SIG-M5 treated with dmso at 0.1 percent for 504 hours (cell line): ENCODE results near the gene FAM81B.
"Not testable (repeated sequence)": the region's sequence is repeated elsewhere in the genome, so short reads cannot be mapped to it uniquely, and the experiment has no call there.

Experiments used
- DNase-seq: peaks from one replicate; lab custom pipeline; 2025; ENCODE audit not compliant: unreplicated experiment; lab: John Stamatoyannopoulos, UW

Gene FAM81B, protein sequence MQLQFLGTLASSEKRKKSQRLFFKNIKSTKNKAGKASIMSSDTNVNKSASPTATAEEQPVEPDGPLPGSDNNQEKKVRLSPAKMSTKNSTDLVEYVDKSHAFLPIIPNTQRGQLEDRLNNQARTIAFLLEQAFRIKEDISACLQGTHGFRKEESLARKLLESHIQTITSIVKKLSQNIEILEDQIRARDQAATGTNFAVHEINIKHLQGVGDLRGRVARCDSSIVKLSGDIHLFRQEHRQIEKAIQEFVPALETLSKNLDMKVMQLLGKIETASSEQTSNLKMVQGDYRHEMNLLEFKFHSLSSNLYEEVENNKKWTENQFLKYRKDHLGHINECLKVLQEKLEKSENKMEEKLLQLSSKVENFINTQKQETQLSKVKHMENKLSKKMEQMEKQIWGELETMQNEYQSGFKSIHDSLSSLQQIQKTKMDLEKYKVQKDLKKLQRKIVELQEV

GRCh38 chr5:95390812-95391492 lies at the start of gene FAM81B:
Gene FAM81B, plus strand, starts transcription at chr5:95391366. Its CDS starts 24 bp downstream, at chr5:95391390.
- DNase-seq = peak; percentile 5

GRCh38 chr5:95341444-95341843 lies 49.7 kb upstream of the FAM81B start:
- DNase-seq = not testable (repeated sequence)

DNA sequence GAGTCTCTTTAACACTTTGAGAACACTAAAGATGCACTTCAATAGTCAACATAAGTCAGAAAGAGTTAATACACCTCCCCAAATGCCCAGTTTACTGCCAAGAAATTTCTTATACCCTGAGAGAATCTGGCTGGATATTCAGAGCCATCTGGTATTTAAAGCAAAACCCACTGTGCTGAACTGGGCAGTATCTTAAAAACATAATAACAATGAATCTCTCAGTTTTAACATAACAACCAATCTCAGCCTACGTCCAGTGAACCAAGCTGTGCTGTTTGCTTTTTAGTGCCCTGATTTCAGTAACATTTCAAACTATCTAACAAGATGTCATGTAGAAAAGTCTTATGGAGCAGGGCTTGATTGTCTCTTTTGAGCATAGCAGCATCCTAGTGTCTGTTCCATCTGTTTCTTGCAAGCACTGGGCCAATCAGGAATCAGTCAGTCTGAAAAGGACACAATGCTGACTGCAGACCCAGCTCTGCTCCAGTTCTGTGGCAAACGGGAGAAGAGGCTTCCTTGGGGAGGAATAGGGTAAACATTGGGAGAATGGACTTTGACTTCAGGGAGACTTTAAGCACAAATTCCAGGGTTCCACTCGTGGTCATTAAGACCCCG lies 43.6 kb upstream of the FAM81B start:
- no peak for DNase-seq

DNA sequence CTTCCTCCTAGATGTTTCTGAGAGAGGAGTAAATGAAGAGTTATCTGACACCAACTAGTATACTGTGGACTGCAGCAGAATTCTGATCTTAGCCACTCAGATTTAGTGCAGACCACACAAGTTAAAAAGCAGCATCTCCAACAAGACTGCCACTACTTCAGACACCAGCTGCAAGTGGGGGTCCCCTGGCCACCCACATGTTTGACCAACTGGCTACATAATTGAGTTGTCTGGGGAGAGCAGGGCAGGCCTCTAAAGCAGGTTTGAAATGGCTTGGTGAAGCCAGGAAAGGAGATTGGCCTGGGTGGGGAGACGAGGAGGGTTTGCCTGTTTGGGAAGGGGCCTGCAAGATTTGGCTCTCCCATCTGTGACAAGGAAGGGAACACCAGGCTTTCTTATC lies 40.5 kb upstream of the FAM81B start:
- DNase-seq = no peak

DNA sequence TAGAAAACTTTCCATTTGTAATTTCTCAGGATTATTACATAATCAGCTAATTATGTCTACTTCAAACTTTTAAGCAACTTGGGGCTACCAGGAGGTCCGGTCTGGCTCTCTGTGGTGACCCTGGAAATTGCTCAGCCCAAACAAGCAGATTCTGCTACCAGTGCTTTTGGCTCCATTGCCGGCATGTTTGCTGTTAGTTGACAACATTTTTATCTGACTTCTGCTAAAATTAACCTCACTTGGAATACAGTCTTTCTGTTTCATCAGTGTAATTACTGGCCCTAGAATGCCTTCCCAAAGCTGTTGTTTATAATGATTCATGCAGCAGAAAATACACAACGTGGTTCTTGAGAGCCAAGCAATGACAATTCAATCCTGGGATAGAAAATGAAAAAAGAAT lies 38.5 kb upstream of the FAM81B start:
- DNase-seq = no peak

DNA sequence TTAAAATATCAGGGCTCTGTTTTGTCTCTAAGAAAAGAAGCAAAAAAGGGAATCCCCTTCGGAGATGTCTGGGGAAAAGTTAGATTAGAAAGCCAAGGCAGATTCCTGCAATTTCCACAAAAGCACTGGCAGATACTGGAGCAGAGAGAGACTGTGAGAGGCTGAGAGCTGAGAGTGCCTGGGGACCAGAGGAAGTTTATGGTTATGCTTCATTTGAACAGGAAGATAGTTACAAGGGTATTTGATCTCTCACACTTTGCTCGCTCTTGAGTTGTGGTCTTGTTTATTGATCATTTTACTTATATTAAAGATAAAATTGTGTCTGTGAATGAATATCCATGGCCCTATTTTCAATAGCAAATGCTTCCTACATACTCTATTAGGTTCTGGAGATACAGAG lies 32.8 kb upstream of the FAM81B start:
- DNase-seq = no peak

DNA sequence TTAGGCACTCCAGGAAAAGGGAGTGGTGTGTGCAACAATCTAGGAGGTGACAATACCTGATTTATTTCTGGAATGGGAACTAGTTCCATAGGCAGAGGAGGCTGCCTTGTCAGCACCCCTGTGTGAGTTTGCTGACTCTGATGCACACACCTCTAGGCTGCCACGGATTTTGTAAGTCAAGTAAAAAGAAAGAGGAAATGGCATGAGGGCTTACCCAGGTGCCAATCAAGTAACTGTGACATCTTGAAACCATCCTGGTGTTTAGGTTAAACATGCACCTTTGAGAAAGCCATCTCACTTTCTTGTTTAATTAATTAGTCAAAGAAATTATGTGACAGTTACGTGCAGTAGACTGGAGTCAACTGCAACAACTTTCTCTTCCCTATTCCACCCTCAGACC lies 32.3 kb upstream of the FAM81B start:
- DNase-seq = no peak

DNA sequence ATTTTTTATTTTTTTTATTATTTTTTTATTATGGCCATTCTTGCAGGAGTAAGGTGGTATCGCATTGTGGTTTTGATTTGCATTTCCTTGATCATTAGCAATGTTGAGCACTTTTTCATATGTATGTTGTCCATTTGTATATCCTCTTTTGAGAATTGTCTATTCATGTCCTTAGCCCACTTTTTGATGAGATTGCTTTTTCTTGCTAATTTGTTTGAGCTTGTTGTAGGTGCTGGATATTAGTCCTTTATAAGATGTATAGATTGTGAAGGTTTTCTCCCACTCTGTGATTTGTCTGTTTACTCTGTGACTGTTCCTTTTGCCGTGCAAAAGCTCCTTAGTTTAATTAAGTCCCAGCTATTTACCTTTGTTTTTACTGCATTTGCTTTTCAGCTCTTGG lies 30.5 kb upstream of the FAM81B start:
- DNase-seq = not testable (repeated sequence)

GRCh38 chr5:95365302-95366095 lies 25.7 kb upstream of the FAM81B start:
- DNase-seq = no peak

DNA sequence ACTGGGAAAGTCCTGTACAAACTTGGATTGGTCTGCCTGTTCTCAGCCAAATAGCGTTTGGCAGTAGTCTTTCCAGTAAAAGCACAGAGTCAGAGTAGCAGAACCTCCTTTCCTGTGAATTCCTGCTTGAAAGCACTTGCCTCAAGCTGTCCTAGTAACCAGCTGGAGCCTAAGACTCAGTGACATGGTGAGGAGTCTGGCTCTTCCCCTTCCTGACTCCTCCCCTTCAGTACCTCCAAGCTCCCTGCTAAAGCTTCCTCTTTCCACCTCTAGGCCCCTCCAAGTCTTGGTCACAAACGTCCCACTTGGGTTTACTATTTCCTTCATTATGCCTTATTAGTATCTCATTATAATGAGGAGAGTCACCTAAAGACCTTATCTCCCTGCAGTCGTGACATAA lies 21.4 kb upstream of the FAM81B start:
- DNase-seq = peak; percentile 67

- DNase-seq = no peak
Observed at GRCh38 chr5:95374061-95374460, 17.1 kb upstream of the FAM81B start.

DNA sequence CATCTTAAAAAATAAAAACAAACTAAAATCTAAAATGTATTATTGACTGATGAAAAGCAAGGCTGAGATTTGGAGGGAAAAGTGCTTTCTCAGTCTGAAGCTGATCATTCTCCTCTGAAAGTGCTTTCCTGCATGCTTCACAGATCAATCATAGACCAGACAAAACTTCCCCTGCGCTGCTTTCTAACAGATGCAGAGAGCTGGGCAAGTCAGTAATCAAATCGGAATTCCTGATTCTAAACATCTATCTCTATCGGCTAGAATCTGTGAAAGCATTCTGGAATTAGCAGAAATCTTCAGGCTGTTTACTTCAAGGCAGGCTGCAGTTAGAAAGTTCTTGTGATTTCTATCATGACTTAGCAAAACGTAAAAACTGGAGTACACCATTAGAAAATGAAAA lies 15.6 kb upstream of the FAM81B start:
- no peak for DNase-seq

DNA sequence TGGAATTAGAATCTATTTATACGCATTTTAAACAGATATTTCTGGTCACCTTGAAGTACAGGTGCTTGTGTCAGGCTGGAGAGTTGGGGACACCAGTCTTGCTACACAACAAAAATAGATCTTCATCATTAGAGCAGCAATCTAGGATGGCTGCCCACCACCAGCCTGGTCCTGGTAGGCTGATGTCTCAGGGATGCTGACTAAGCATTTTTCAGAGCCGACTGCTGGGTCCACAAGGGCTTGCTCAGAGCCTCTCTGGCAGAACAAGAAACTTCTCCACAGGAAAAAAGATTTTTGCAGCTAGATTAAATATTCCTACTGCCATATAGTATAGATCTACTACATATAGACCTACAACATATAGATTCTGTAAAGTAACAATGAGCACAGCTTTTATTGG lies 12.0 kb upstream of the FAM81B start:
- no peak for DNase-seq

DNA sequence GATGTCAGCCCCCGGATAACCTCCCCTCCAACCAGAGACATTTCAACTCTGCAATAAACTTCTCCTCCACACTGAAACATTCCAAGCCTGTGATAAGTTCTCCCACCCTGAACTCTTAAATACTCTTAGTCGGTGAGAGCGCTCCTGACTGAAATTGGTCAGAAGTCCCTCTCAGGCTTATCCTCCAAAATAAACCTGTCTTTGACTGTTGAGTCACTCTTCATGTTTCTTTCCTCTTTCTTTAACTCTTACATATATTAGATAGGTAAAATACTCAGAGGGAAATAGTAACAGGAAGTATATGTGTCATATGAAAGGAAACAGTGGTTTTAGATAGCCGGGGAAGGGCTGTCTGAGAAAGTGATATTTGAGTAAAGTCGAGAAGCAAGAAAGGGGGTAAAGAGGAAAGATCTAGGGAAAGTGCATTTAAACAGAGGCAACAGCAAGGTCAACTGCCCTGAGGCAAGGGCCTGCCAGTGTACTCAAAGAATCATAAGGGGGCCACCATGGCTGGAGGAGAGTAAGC lies 11.0 kb upstream of the FAM81B start:
- DNase-seq = peak; percentile 3

GRCh38 chr5:95382801-95383200 lies 8.4 kb upstream of the FAM81B start:
- DNase-seq = no peak

DNA sequence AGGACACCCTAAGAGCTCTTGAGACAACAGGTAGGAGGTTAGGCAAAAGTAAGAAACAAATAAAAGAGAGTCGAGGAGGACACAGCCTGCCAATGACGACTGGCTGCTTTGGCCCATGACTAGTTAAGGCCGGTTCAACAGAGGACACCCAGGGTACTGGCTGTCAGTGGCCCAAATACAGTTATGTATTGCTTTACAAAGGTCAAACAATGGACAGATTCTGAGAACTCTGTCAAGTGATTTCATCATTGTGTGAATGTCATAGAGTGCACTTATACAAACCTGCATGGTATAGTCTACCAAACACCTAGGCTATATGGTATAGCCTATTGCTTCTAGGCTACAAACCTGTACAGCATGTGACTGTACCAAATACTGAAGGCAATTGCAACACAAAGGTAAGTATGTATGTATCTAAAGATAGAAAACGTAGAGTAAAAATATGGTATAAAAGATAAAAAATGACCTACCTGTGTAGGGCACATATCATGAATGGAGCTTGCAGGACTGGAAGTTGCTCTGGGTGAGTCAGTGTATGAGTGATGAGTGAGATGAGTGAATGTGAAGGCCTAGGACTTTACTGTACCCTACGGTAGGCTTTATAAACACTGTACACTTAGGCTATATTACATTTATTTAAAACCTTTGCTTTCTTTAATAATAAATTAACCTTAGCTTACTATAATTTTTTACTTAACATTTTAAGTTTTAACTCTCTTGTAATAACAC lies 6.5 kb upstream of the FAM81B start:
- DNase-seq = no peak

DNA sequence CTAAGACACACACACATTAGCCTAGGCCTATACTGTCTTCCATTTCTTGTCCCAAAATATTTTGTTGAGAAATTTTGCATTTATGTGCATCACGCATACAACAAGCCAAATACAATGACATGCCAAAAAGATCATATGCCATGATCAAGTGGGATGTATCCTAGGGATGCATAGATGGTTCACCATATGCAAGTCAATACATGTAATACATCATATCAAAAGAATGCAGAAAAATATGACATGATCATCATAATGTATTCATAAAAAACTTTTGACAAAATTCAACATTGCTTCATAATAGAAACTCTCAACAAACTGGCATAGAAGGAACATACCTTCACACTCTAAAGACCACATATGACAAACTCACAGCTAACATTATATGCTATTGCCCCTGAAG lies 5.8 kb upstream of the FAM81B start:
- no peak for DNase-seq

GRCh38 chr5:95391965-95392364 lies 799 bp downstream of the FAM81B start:
- not testable (repeated sequence) for DNase-seq

DNA sequence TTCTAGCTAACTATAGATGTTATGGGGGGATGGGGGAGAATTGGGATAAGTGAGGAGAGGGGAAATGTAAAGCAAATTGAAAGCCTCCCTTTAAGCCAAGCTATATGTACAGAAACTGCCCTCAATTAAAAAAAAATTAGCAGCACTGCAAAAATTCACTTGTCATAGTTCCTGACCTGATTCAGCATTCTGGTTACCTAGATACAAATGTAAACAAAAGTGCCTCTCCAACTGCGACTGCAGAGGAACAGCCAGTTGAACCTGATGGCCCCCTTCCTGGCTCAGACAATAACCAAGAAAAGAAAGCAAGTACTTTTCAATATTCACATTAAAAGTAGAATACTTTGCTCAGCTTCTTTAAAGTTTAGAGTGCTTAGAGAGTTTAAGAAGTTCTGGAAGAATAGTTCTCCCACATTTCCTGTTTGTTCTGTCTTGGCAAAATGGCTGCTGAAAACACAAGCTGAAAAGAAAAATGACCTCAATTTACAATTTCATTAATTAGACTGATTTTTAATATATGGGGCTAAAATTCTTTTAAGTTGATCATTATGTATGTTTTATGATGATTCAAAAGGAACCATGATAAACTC lies 1.5 kb downstream of the FAM81B start:
- DNase-seq = peak; percentile 26

- no peak for DNase-seq
Observed at GRCh38 chr5:95393279-95393678, 2.1 kb downstream of the FAM81B start.
